NB4 (cell line): Measurements from ENCODE around the gene ST6GALNAC1.

Experiments
- DNase-seq: peaks from one replicate; pipeline ENCODE4 v3.0.0; 2010; ENCODE audit warnings: low read depth
- H3K4me3 ChIP-seq: one replicate; pipeline ENCODE4 v1.5.1; 2011; ENCODE audit warnings: mild to moderate bottlenecking, low read depth, low read length, moderate library complexity
- MYC ChIP-seq: IDR thresholded peaks from 2 replicates; pipeline ENCODE4 v1.6.1; 2011; ENCODE audit warnings: low read depth, low read length
- POLR2A ChIP-seq: IDR thresholded peaks from 2 replicates; pipeline ENCODE4 v1.6.1; 2011; ENCODE audit warnings: mild to moderate bottlenecking; ENCODE audit not compliant: insufficient read length; ENCODE audit errors: extremely low read depth
- TF ChIP-seq, protein P1 (sequence below): IDR thresholded peaks from 2 replicates; pipeline ENCODE4 v1.6.1; 2011; ENCODE audit warnings: low read depth, low read length
- TF ChIP-seq, protein P2 (sequence below): IDR thresholded peaks from one replicate; pipeline ENCODE4 v1.5.1; 2012; ENCODE audit warnings: low read depth, low read length

The ST6GALNAC1 gene

DNA sequence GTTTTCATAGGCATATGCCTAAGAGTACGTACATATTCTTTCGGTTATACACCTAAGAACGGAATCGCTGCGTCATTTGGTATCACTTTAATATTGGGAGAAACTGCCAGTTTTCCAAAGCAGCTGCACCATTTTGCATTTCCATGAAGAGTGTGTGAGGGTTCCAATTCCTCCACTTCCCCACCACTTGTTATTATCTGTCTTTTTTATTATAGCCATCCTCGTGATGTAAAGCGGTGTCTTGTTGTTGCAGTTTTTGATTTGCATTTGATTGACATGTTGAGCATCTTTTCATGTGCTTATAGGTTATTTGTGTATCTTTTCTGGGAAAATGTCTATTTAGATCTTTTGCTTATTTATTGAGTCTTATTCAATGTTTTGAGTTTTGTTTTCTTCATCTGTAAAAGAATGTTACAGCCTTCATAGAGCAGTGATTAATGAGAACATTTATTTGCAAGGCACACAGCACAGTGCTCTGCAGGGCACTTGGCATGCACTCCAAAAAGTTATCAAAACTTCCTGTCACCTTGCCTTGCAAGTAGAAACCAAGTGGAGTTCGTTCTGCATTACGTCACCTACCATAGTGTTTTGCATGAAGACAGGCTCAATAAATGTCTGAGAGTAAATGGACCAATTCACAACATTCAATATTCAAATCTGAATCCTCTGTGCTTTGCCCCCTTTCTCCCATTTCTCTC, 26.6 kb upstream of the ST6GALNAC1 start:
- TF ChIP-seq MYC (no peak), POLR2A (no peak)
- TF ChIP-seq, protein P1, sequence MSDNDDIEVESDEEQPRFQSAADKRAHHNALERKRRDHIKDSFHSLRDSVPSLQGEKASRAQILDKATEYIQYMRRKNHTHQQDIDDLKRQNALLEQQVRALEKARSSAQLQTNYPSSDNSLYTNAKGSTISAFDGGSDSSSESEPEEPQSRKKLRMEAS, result no peak
- TF ChIP-seq, protein P2, sequence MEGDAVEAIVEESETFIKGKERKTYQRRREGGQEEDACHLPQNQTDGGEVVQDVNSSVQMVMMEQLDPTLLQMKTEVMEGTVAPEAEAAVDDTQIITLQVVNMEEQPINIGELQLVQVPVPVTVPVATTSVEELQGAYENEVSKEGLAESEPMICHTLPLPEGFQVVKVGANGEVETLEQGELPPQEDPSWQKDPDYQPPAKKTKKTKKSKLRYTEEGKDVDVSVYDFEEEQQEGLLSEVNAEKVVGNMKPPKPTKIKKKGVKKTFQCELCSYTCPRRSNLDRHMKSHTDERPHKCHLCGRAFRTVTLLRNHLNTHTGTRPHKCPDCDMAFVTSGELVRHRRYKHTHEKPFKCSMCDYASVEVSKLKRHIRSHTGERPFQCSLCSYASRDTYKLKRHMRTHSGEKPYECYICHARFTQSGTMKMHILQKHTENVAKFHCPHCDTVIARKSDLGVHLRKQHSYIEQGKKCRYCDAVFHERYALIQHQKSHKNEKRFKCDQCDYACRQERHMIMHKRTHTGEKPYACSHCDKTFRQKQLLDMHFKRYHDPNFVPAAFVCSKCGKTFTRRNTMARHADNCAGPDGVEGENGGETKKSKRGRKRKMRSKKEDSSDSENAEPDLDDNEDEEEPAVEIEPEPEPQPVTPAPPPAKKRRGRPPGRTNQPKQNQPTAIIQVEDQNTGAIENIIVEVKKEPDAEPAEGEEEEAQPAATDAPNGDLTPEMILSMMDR, result no peak
- no peak overlapping the region for H3K4me3 ChIP-seq
- no peak for DNase-seq

DNA sequence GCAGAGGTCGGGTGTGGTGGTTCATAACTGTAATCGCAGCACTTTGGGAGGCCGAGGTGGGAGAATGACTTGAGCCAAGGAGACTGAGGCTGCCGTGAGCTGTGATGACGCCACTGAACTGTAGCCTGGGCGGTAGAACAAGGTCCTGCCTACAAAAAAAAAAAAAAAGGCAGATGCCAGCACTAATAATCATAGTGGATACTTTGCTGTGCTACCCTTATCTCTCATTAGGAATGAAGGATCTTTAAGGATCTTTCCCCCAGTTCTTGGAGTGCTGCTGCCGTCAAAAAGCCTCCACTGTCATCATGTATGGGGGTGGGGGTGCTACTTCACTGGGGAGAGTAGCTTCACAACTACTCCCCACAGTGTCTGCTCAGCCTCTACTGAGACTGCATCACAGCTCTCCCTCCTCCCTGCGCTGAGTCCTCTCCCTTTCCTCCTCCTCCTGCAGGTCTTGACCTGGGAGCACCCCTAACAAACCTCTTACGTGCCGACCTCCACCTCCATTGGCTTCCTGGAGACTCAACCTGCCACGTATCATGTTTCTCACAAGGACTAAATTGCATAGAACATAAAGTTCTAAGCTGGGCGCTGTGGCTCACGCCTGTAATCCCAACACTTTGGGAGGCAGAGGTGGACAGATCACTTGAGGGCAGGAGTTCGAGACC, 24.4 kb upstream of the ST6GALNAC1 start:
- no peak overlapping the region for H3K4me3 ChIP-seq
- TF ChIP-seq, protein P1, result no peak
- TF ChIP-seq MYC, result no peak
- TF ChIP-seq, protein P2, result no peak
- no peak for TF ChIP-seq POLR2A
- no peak for DNase-seq

DNA sequence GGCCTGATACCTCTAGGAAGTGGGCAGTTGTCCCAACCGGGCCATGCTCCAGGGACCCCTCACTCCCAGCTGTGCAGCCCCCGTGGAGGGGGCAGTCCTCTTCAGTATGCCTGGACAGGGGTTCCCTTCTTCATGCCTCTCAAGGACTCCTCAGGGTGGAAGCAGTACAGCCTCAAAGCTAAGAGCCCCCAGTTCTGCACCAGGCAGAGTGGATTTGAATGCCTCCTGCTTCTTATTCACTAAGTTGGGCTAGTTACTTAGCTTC, 23.9 kb upstream of the ST6GALNAC1 start:
- DNase-seq, result no peak
- TF ChIP-seq, protein P2, result no peak
- TF ChIP-seq, protein P1, result no peak
- TF ChIP-seq POLR2A, result no peak
- TF ChIP-seq MYC, result no peak
- H3K4me3 ChIP-seq, result no peak overlapping the region

DNA sequence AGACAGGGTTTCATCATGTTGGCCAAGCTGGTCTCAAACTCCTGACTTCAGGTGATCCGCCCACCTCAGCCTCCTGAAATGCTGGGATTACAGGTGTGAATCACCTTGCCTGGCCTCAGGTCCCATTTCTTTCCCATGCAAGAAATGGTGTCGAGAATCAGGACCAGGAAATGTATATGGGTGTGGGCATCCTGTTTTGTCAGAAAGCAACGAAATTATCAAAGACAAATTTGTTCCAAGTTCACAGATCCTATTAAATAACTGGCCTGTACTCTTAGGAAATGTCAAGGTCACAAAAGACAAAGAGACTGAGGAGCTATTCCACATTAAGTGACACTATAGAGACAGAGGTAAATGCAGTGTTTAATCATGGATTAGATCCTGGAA, 17.1 kb upstream of the ST6GALNAC1 start:
- no peak for DNase-seq
- TF ChIP-seq, protein P2, result no peak
- TF ChIP-seq, protein P1, result no peak
- no peak for TF ChIP-seq MYC
- no peak for TF ChIP-seq POLR2A
- H3K4me3 ChIP-seq, result no peak overlapping the region

DNA sequence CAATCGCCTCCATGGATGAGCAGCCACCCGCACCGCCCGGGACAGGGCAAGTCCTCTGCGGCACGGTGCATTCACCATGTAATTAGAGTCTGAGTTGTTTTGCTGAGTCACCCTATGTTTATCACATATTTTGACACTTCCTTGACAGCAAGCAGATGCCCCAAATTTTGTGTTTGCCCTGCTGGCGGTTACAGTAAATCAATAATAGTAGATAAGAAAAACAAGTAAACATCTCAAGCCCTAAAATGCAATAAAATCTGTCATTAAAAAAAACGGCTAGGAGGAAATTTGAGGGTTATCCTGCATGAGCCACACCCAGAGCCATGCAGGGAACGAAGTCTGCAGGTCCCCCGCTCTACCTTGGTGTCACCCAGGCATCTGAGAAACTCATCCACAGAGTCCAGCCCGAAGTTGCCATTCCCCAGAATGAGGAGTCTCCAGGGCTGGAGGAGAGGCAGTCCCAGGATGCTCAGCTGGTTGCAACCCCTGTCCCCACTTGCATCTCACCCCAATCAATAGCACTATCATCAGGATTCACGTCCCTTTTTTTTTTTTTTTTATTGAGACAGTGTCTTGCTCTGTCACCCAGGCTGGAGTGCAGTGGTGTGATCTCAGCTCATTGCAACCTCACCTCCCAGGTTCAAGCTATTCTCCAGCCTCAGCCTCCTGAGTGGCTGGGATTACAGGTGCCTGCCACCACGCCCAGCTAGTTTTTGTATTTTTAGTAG, 16.5 kb upstream of the ST6GALNAC1 start:
- DNase-seq, result peak; percentile 62
- no peak overlapping the region for H3K4me3 ChIP-seq
- TF ChIP-seq POLR2A (no peak), MYC (0 out of 2 replicates have a peak, but pooled peaks have one; percentile 20)
- TF ChIP-seq, protein P1, result peak; percentile 24; the same call in 1 of the 2 replicates
